OCI-LY1 (cell line): ENCODE measurements around the gene KLK5.
"Not testable (repeated sequence)": the region's sequence is repeated elsewhere in the genome, so short reads cannot be mapped to it uniquely, and the experiment has no call there.

Experiments used
- H2AFZ ChIP-seq: fragments of 200-600 bp; sonication (generic), shearing (Covaris generic); 2 replicates; pipeline ENCODE4 v1.6.0; 2014; ENCODE audit warnings: antibody characterized with exemption, mild to moderate bottlenecking, low read length
- H3F3A ChIP-seq: fragments of 200-600 bp; sonication (generic), shearing (Covaris generic); 2 replicates; pipeline ENCODE4 v1.6.0; 2014; ENCODE audit warnings: mild to moderate bottlenecking, antibody characterized with exemption, low read length, moderate library complexity; ENCODE audit not compliant: insufficient read depth
- H3K27ac ChIP-seq: fragments of 200-600 bp; sonication (generic); 2 replicates; pipeline ENCODE4 v1.5.1; 2014; ENCODE audit warnings: low read length, mixed run types, mild to moderate bottlenecking, low read depth; ENCODE audit not compliant: poor library complexity, severe bottlenecking
- H3K27me3 ChIP-seq: fragments of 200-600 bp; sonication (generic); 2 replicates; pipeline ENCODE4 v1.6.0; 2014; ENCODE audit warnings: antibody characterized with exemption, mild to moderate bottlenecking, low read length, moderate library complexity; ENCODE audit not compliant: insufficient read depth
- H3K36me3 ChIP-seq: fragments of 200-600 bp; sonication (generic); 2 replicates; pipeline ENCODE4 v1.6.1; 2014; ENCODE audit warnings: mild to moderate bottlenecking, antibody characterized with exemption, low read length, moderate library complexity, mixed read lengths; ENCODE audit not compliant: insufficient read depth
- H3K4me1 ChIP-seq: fragments of 200-600 bp; sonication (generic); 2 replicates; pipeline ENCODE4 v1.5.1; 2014; ENCODE audit warnings: mild to moderate bottlenecking, low read length, moderate library complexity; ENCODE audit not compliant: insufficient read depth, severe bottlenecking
- H3K4me2 ChIP-seq: fragments of 200-600 bp; sonication (generic), shearing (Covaris generic); 2 replicates; pipeline ENCODE4 v1.6.1; 2014; ENCODE audit warnings: low read length
- H3K4me3 ChIP-seq: fragments of 200-600 bp; sonication (generic); 2 replicates; pipeline ENCODE4 v1.5.1; 2014; ENCODE audit warnings: low read length, low read depth, mild to moderate bottlenecking, mixed read lengths; ENCODE audit not compliant: poor library complexity, severe bottlenecking
- H3K79me2 ChIP-seq: fragments of 200-600 bp; shearing (Covaris generic); 2 replicates; pipeline ENCODE4 v1.6.1; 2016; ENCODE audit warnings: mixed run types, low read length, mixed read lengths; ENCODE audit not compliant: insufficient read depth
- H3K9ac ChIP-seq: fragments of 200-600 bp; sonication (generic), shearing (Covaris generic); 2 replicates; pipeline ENCODE4 v1.6.1; 2014; ENCODE audit warnings: mild to moderate bottlenecking, low read length, mixed read lengths
- H3K9me2 ChIP-seq: fragments of 200-600 bp; sonication (generic), shearing (Covaris generic); 2 replicates; pipeline ENCODE4 v1.6.1; 2014; ENCODE audit warnings: low read depth, mild to moderate bottlenecking, low read length, mixed read lengths
- H3K9me3 ChIP-seq: fragments of 200-600 bp; shearing (Covaris generic); 2 replicates; pipeline ENCODE4 v1.6.1; 2014; ENCODE audit warnings: low read length, mixed read lengths
- H4K20me1 ChIP-seq: fragments of 200-600 bp; sonication (generic), shearing (Covaris generic); 2 replicates; pipeline ENCODE4 v1.6.0; 2016; ENCODE audit warnings: mild to moderate bottlenecking, low read length; ENCODE audit not compliant: insufficient read depth
- CTCF ChIP-seq: fragments of 200-600 bp; sonication (generic), shearing (Covaris generic); IDR thresholded peaks from 2 replicates; pipeline ENCODE4 v1.5.1; 2017; ENCODE audit warnings: mild to moderate bottlenecking, antibody characterized with exemption, low read length, moderate library complexity, mixed read lengths
- EZH2 ChIP-seq: fragments of 200-600 bp; sonication (generic), shearing (Covaris generic); IDR thresholded peaks from 2 replicates; pipeline ENCODE4 v1.8.0; 2017; ENCODE audit warnings: borderline replicate concordance, mixed run types, mild to moderate bottlenecking, antibody characterized with exemption, low read length, moderate library complexity, mixed read lengths

Gene KLK5

DNA sequence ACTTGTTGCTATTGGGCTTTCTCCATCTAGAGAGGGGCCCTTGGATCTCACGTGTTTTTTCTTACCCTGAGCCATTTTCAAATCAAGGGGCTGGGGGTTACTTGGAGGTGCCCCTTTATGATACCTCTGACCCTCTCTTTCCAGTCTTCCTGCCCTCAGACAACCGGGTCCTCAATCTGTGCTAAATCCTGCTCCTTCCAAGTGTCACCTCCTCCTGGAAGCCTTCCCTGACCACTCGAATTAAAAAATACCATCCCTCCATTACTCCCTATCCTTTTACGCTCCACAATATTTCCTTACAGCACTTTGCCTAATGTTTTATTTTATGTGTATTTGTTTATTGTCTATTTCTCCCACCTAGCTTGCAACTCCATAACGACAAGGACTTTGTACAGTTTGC lies 45.2 kb upstream of the KLK5 start:
- Histone ChIP-seq H3K27me3 (no peaks in the 10 kb centered on the region), H3K79me2 (no peaks in the 10 kb centered on the region), H3K36me3 (no peaks in the 10 kb centered on the region), H4K20me1 (no peaks in the 10 kb centered on the region), H3F3A (no peaks in the 10 kb centered on the region), H2AFZ (no peak overlapping the region), H3K9me2 (no peaks in the 10 kb centered on the region), H3K9me3 (no peaks in the 10 kb centered on the region), H3K4me2 (no peak overlapping the region), H3K9ac (no peak overlapping the region), H3K4me3 (no peak overlapping the region), H3K27ac (no peak overlapping the region), H3K4me1 (no peaks in the 10 kb centered on the region)
- no peak for TF ChIP-seq EZH2
- no peak for TF ChIP-seq CTCF

GRCh38 chr19:50994129-50994528 lies 41.3 kb upstream of the KLK5 start:
- no peak overlapping the region for H3K4me3 ChIP-seq
- no peak overlapping the region for H3K9ac ChIP-seq
- no peaks in the 10 kb centered on the region for H3K9me3 ChIP-seq
- H3K36me3 ChIP-seq = no peaks in the 10 kb centered on the region
- H3K79me2 ChIP-seq = no peaks in the 10 kb centered on the region
- no peak overlapping the region for H3K4me2 ChIP-seq
- no peak overlapping the region for H2AFZ ChIP-seq
- no peaks in the 10 kb centered on the region for H4K20me1 ChIP-seq
- TF ChIP-seq EZH2 (no peak), CTCF (no peak)
- H3K27ac ChIP-seq = no peak overlapping the region
- no peaks in the 10 kb centered on the region for H3F3A ChIP-seq
- no peaks in the 10 kb centered on the region for H3K27me3 ChIP-seq
- no peaks in the 10 kb centered on the region for H3K9me2 ChIP-seq
- no peaks in the 10 kb centered on the region for H3K4me1 ChIP-seq

DNA sequence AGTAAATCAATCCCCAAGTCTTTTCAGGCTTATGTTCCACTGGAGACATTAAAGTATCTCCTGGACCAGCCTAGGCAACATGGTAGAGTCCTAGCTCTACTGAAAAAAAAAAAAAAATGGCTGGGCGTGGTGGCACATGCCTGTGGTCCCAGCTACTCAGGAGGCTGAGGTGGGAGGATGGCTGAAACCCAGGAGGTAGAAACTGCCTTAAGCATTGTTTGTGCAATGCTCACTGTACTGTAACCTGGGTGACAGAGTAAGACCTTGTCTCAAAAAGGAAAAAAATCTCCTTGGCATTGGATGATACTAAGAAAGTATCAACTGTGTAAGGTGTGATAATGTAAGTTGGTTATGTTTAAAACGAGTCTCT lies 39.8 kb upstream of the KLK5 start:
- Histone ChIP-seq H3K4me1 (no peaks in the 10 kb centered on the region), H3K9me3 (no peaks in the 10 kb centered on the region), H3K4me2 (no peak overlapping the region), H3K36me3 (no peaks in the 10 kb centered on the region), H3K79me2 (no peaks in the 10 kb centered on the region), H3K27ac (no peak overlapping the region), H3K9me2 (no peaks in the 10 kb centered on the region), H2AFZ (no peak overlapping the region), H3K27me3 (no peaks in the 10 kb centered on the region), H3K9ac (no peak overlapping the region), H3F3A (no peaks in the 10 kb centered on the region), H3K4me3 (no peak overlapping the region), H4K20me1 (no peaks in the 10 kb centered on the region)
- TF ChIP-seq EZH2 (no peak), CTCF (no peak)

DNA sequence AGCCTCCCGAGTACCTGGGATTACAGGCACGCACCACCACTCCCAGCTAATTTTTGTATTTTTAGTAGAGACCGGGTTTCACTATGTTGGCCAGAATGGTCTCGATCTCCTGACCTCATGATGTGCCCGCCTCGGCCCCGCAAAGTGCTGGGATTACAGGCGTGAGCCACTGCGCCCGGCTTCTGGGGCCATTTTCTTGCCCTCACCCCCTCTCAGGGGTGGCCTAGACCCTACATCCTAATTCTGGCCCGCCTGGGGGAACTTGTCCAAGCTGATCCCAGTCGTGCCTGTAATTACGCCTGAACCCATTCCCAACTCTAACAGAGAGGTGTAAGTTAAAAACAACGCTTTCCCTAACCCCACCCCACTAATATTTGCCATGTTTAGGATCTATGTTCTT lies 31.6 kb upstream of the KLK5 start:
- H3K79me2 ChIP-seq, H3K9me2 ChIP-seq, H3F3A ChIP-seq, H2AFZ ChIP-seq, H3K27ac ChIP-seq, H3K4me1 ChIP-seq, H3K9me3 ChIP-seq, H3K36me3 ChIP-seq, H4K20me1 ChIP-seq, H3K4me3 ChIP-seq, H3K4me2 ChIP-seq, H3K9ac ChIP-seq, H3K27me3 ChIP-seq: not testable (repeated sequence)
